Thoracic aorta (tissue), 2 donors: ENCODE data around the gene ATG13. TPM values are rescaled to one million over a fixed set of nuclear protein-coding genes. Genes with fewer than 3 reads are reported as not detected.

Experiments used
- ATAC-seq: fragments of 150-250 bp; one replicate; pipeline ENCODE4 v1.8.0; 2017; ENCODE audit warnings: low read depth; ENCODE audit not compliant: insufficient number of reproducible peaks, low FRiP score
- DNase-seq: peaks from one replicate; pipeline ENCODE4 v3.0.0-alpha.2; 2020; ENCODE audit warnings: low spot score
- H3K27ac ChIP-seq, 2 donors: fragments of 200-600 bp; sonication (generic); 1 replicate in 1 of 2; 2 replicates in 1 of 2; pipeline ENCODE4 v1.5.1; 2016; ENCODE audit warnings: mild to moderate bottlenecking in 2 of 2, moderate library complexity in 2 of 2
- H3K27me3 ChIP-seq: fragments of 200-600 bp; sonication (generic); replicated peaks from 2 replicates; pipeline ENCODE4 v1.6.0; 2016; ENCODE audit warnings: mild to moderate bottlenecking; ENCODE audit not compliant: insufficient read depth
- H3K36me3 ChIP-seq: fragments of 200-600 bp; sonication (generic); one replicate; pipeline ENCODE4 v1.5.1; 2016
- H3K4me1 ChIP-seq, 2 donors: fragments of 200-600 bp; sonication (generic); 1 replicate in 1 of 2; 2 replicates in 1 of 2; pipeline versions ENCODE4 v1.5.1 to v1.6.0; 2016; ENCODE audit warnings: low read depth in 2 of 2, mild to moderate bottlenecking in 1 of 2; ENCODE audit not compliant: control insufficient read depth in 1 of 2
- H3K4me3 ChIP-seq: fragments of 200-600 bp; sonication (generic); 2 replicates; pipeline ENCODE4 v1.5.1; 2016; ENCODE audit warnings: mild to moderate bottlenecking
- H3K9me3 ChIP-seq: fragments of 200-600 bp; sonication (generic); 2 replicates; pipeline ENCODE4 v1.5.1; 2016
- total RNA-seq, 2 donors: library from RNA; depleted of rRNA; stranded (reverse); fragments of >200 nt; gene quantifications; one replicate each; pipeline versions ENCODE4 v1.1.0 to v1.2.3, GENCODE V29; 2016
- TF ChIP-seq, protein P1 (sequence below): fragments of 200-600 bp; sonication (generic); IDR thresholded peaks from one replicate; pipeline ENCODE4 v1.5.1; 2019; ENCODE audit warnings: antibody characterized with exemption

ATG13 gene
- total RNA-seq, 2 donors from 2014 or later, result 121 to 144 TPM

DNA sequence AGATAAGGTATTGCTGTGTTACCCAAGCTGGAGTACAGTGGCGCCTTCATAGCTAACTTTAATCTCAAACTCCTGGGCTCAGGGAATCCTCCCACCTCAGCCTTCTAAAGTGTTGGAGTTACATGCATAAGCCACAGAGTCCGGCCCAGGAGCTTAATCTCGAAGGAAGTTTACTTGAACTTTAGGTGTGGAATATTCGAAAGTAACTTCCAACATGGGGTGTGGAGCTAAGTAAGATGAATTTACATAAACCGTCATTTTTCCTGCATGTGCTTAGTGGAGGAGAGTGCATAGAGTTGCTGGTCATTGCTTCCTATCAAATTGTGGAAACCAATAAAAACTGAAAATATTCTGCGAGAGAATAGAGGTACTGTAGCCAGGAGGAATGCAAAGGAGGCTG is 1.5 kb downstream of the ATG13 start:
- Histone ChIP-seq H3K4me3 (peak overlapping the region; percentile 99), H3K27ac (no peak overlapping the region), H3K36me3 (no peaks in the 10 kb centered on the region), H3K4me1 (peaks cover 10 to 54% of the 10 kb centered on the region in 2 donors), H3K9me3 (no peaks in the 10 kb centered on the region), H3K27me3 (no peaks in the 10 kb centered on the region)
- ATAC-seq (no peak), DNase-seq (no peak)
- TF ChIP-seq, protein P1, sequence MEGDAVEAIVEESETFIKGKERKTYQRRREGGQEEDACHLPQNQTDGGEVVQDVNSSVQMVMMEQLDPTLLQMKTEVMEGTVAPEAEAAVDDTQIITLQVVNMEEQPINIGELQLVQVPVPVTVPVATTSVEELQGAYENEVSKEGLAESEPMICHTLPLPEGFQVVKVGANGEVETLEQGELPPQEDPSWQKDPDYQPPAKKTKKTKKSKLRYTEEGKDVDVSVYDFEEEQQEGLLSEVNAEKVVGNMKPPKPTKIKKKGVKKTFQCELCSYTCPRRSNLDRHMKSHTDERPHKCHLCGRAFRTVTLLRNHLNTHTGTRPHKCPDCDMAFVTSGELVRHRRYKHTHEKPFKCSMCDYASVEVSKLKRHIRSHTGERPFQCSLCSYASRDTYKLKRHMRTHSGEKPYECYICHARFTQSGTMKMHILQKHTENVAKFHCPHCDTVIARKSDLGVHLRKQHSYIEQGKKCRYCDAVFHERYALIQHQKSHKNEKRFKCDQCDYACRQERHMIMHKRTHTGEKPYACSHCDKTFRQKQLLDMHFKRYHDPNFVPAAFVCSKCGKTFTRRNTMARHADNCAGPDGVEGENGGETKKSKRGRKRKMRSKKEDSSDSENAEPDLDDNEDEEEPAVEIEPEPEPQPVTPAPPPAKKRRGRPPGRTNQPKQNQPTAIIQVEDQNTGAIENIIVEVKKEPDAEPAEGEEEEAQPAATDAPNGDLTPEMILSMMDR, result no peak

DNA sequence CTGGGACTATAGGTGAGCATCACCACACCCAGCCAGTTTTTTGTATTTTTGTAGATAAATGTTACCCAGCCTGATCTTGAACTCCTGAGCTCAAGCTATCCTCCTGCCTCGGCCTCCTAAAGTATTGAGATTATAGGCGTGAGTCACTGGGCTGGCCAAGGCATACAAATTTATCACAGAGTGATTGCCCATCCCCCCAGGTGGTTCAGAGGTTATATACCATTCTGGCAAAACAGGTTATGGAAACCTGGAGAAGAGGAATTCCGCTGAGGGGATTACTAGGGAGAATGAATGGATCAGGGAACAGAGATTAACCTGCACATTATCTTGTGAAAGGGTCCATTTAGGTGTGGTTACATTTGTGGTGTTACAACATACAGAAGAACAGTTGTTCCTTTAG is 8.1 kb downstream of the ATG13 start:
- DNase-seq, result no peak
- TF ChIP-seq, protein P1, result no peak

DNA sequence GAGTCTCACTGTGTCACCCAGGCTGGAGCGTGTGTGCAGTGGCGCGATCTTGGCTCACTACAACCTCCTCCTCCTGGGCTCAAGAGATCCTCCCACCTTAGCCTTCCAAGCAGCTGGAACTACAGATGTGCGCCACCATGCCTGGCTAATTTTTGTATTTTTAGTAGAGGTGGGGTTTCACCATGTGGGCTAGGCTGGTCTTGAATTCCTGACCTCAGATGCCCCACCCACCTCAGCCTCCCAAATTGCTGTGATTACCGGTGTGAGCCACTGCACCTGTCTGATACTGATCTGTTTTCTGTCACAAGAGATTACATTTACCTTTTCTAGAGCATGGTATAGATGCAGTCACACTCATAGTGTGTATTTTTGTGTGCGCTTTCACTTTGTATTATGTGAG is 11.6 kb downstream of the ATG13 start:
- DNase-seq (no peak), ATAC-seq (no peak)
- no peaks in the 10 kb centered on the region for H3K4me1 ChIP-seq
- no peaks in the 10 kb centered on the region for H3K9me3 ChIP-seq
- H3K36me3 ChIP-seq, result peaks cover 24% of the 10 kb centered on the region
- TF ChIP-seq, protein P1, result no peak
- no peak overlapping the region for H3K27ac ChIP-seq
- H3K27me3 ChIP-seq, result no peaks in the 10 kb centered on the region
- no peak overlapping the region for H3K4me3 ChIP-seq

More for the DNA sequence above, 8.1 kb downstream of the ATG13 start:
- H3K27ac ChIP-seq, result no peak overlapping the region
- no peaks in the 10 kb centered on the region for H3K27me3 ChIP-seq
- H3K9me3 ChIP-seq, result no peaks in the 10 kb centered on the region
- H3K4me3 ChIP-seq, result no peak overlapping the region
- peaks cover 0 to 11% of the 10 kb centered on the region in 2 donors for H3K4me1 ChIP-seq
- ATAC-seq, result no peak
- peaks cover 22% of the 10 kb centered on the region for H3K36me3 ChIP-seq

DNA sequence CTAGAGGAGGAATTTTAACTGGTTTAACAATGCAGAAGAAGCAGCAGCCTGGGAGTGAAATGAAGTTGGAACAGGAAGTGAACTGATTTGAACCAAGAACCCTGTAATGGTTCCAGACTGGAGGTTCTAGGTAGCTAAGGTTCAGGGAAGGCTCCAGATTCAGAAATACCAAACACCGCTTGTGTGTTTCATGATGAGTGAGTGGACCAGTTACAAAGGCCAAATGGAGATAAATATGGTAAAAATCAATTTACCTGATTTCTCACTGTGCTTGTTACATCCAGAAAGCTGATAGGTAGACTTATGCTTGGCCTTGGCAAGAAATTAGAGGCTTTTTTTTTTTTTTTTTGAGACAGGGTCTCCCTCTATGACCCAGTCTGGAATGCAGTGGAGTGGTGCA is 12.9 kb downstream of the ATG13 start:
- Histone ChIP-seq H3K4me1 (no peaks in the 10 kb centered on the region), H3K9me3 (no peaks in the 10 kb centered on the region), H3K4me3 (no peak overlapping the region), H3K27ac (no peak overlapping the region), H3K36me3 (peaks cover 23% of the 10 kb centered on the region), H3K27me3 (no peaks in the 10 kb centered on the region)
- DNase-seq (no peak), ATAC-seq (no peak)
- TF ChIP-seq, protein P1, result no peak

DNA sequence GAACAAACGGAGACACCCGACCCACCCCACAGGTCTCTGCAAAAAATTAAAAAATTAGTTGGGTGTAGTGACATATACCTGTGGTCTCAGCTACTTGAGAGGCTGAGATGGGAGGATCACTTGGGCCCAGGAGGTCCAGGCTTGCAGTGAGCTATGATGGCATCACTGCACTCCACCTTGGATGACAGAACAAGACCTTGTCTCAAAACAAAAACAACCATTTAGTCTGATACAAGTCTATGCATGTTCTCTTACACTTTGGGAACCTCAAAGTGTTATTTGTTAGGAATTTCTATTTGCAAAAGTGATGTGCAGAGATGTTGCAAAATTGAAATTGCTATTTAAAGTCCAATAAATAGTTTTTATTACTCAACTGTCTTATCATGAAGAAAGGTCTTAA is 14.3 kb downstream of the ATG13 start:
- Histone ChIP-seq H3K36me3 (peaks cover 14% of the 10 kb centered on the region), H3K4me1 (no peaks in the 10 kb centered on the region), H3K27me3 (no peaks in the 10 kb centered on the region), H3K27ac (no peak overlapping the region), H3K9me3 (no peaks in the 10 kb centered on the region), H3K4me3 (no peak overlapping the region)
- ATAC-seq (no peak), DNase-seq (no peak)
- TF ChIP-seq, protein P1, result no peak
